GM12892 (cell line): ENCODE results near the gene CAPZA1.

ENCODE experiments used
- POLR2A ChIP-seq: IDR thresholded peaks from 2 replicates; pipeline ENCODE4 v1.6.1; 2011; ENCODE audit warnings: low read depth, low read length, control low read depth
- POLR2AphosphoS5 ChIP-seq: IDR thresholded peaks from 2 replicates; pipeline ENCODE4 v1.6.1; 2011; ENCODE audit warnings: low read depth, low read length, control low read depth

- TF ChIP-seq POLR2A: no peak
- TF ChIP-seq POLR2AphosphoS5: no peak
Observed at GRCh38 chr1:112666946-112667345, 47.3 kb downstream of the CAPZA1 start.
